DMS153 (cell line): ENCODE data around the gene ZNF672.
"Not testable (repeated sequence)": the region's sequence is repeated elsewhere in the genome, so short reads cannot be mapped to it uniquely, and the experiment has no call there.

Experiments used
- DNase-seq: peaks from one replicate; lab custom pipeline; 2025; lab: John Stamatoyannopoulos, UW

Gene ZNF672

GRCh38 chr1:248886237-248886895 is 48.3 kb downstream of the ZNF672 start:
- DNase-seq = no peak

- DNase-seq = not testable (repeated sequence)
These were observed 51.9 kb downstream of the ZNF672 start for GRCh38 chr1:248889914-248890243.

GRCh38 chr1:248890549-248891498 is 52.8 kb downstream of the ZNF672 start:
- no peak for DNase-seq

GRCh38 chr1:248891758-248892157 is 53.7 kb downstream of the ZNF672 start:
- no peak for DNase-seq

GRCh38 chr1:248892590-248892989 is 54.6 kb downstream of the ZNF672 start:
- DNase-seq = no peak

GRCh38 chr1:248894837-248895236 is 56.8 kb downstream of the ZNF672 start:
- DNase-seq = no peak

- no peak for DNase-seq
These were observed 59.7 kb downstream of the ZNF672 start for GRCh38 chr1:248897412-248898337.
